Stimulated activated CD4-positive, alpha-beta T cell treated with anti-CD3 and anti-CD28 coated beads, Interleukin-12 subunit alpha, Interleukin-12 subunit beta, amount 100 ng/mL, for 4 hours (primary cell): ENCODE results near the gene ZNF423.

Source experiments
- DNase-seq: peaks from one replicate; pipeline ENCODE4 v3.0.0-alpha.2; 2020

The ZNF423 gene

GRCh38 chr16:49484936-49485335, 371.0 kb downstream of the ZNF423 start:
- DNase-seq: no peak

- DNase-seq: peak; percentile 24
These were observed 371.5 kb downstream of the ZNF423 start for GRCh38 chr16:49484451-49484849.

GRCh38 chr16:49483651-49484450, 372.1 kb downstream of the ZNF423 start:
- no peak for DNase-seq

- DNase-seq: no peak
These were observed 372.7 kb downstream of the ZNF423 start for GRCh38 chr16:49483251-49483650.

GRCh38 chr16:49482690-49483089, 373.2 kb downstream of the ZNF423 start:
- DNase-seq: no peak

- DNase-seq: no peak
These were observed 377.3 kb downstream of the ZNF423 start for GRCh38 chr16:49478616-49479015.

- no peak for DNase-seq
These were observed 377.8 kb downstream of the ZNF423 start for GRCh38 chr16:49478107-49478506.

GRCh38 chr16:49477250-49477895, 378.5 kb downstream of the ZNF423 start:
- DNase-seq: no peak

- DNase-seq: no peak
These were observed 381.2 kb downstream of the ZNF423 start for GRCh38 chr16:49474741-49475140.

GRCh38 chr16:49473773-49474172, 382.1 kb downstream of the ZNF423 start:
- no peak for DNase-seq

GRCh38 chr16:49473131-49473530, 382.8 kb downstream of the ZNF423 start:
- DNase-seq: no peak

GRCh38 chr16:49472598-49472997, 383.3 kb downstream of the ZNF423 start:
- DNase-seq: no peak

GRCh38 chr16:49471038-49471727, 384.7 kb downstream of the ZNF423 start:
- DNase-seq: no peak

- no peak for DNase-seq
These were observed 385.4 kb downstream of the ZNF423 start for GRCh38 chr16:49470513-49470991.

GRCh38 chr16:49469930-49470451, 385.9 kb downstream of the ZNF423 start:
- DNase-seq: no peak

GRCh38 chr16:49469311-49469670, 386.6 kb downstream of the ZNF423 start:
- DNase-seq: no peak

GRCh38 chr16:49468611-49469310, 387.2 kb downstream of the ZNF423 start:
- no peak for DNase-seq

- no peak for DNase-seq
These were observed 388.2 kb downstream of the ZNF423 start for GRCh38 chr16:49467540-49468372.

GRCh38 chr16:49466881-49467280, 389.0 kb downstream of the ZNF423 start:
- no peak for DNase-seq

- no peak for DNase-seq
These were observed 389.4 kb downstream of the ZNF423 start for GRCh38 chr16:49466529-49466831.

GRCh38 chr16:49465661-49466528, 390.0 kb downstream of the ZNF423 start:
- no peak for DNase-seq
